HCT116 (cell line): Measurements from ENCODE around the gene RIGI. TPM values are rescaled to one million over a fixed set of nuclear protein-coding genes. Genes with fewer than 3 reads are reported as not detected.

Source experiments
- ATAC-seq: fragments of 200-7000 bp; cut with Tn5 transposase; 2 replicates; pipeline ENCODE4 v1.9.1; 2020; ENCODE audit warnings: mild to moderate bottlenecking, moderate library complexity
- BruUV-seq: library from RNA; stranded (reverse); fragments of 400-500 nt; replicated peaks from 2 replicates; lab custom pipeline; 2021; lab: Mats Ljungman, UMichigan
- CTCF ChIA-PET: fragments of 300-600 bp; sonication (Branson Sonifier 250); formaldehyde crosslinking; loops from one replicate; lab custom pipeline; 2021; ENCODE audit warnings: antibody characterized with exemption; lab: Charles Lee
- POLR2A ChIA-PET: fragments of 300-600, 350-600 bp; sonication (Branson Sonifier 250); formaldehyde crosslinking; loops from one replicate; lab custom pipeline; 2021; ENCODE audit warnings: antibody characterized with exemption; lab: Charles Lee
- RAD21 ChIA-PET, 2 experiments: fragments of 300-600 bp; sonication (Branson Sonifier 250); formaldehyde crosslinking; loops; one replicate each; lab custom pipeline; 2023; ENCODE audit warnings: low total read pairs in 2 of 2; ENCODE audit not compliant: uncharacterized antibody in 2 of 2, unreplicated experiment in 2 of 2, low non-redundant PET in 1 of 2; lab: Charles Lee
- DNase-seq: peaks from one replicate; pipeline ENCODE4 v3.0.0-alpha.2; 2010; ENCODE audit warnings: low read depth, low spot score
- H2AFZ ChIP-seq: fragments of 200-600 bp; shearing (Covaris generic), sonication (generic); 2 replicates; pipeline ENCODE4 v1.6.1; 2017; ENCODE audit warnings: low read depth, mixed run types, mixed read lengths, antibody characterized with exemption, low read length; ENCODE audit not compliant: poor library complexity, severe bottlenecking
- H3K27ac ChIP-seq: 2 replicates; pipeline ENCODE4 v1.5.1; 2012; ENCODE audit warnings: low read depth, low read length
- H3K27me3 ChIP-seq: fragments of 200-600 bp; sonication (generic); 2 replicates; pipeline ENCODE4 v1.6.1; 2016; ENCODE audit warnings: mixed run types, low read length, mixed read lengths; ENCODE audit not compliant: insufficient read depth
- H3K36me3 ChIP-seq, 2 experiments: fragments of 200-500 bp in 1 of 2; fragments of 200-600 bp in 1 of 2; sonication (Bioruptor generic) in 1 of 2; sonication (generic) in 1 of 2; 2 replicates each; pipeline versions ENCODE4 v1.5.1 to v1.6.1; 2014 to 2016; ENCODE audit warnings: low read length in 2 of 2, inconsistent platforms in 1 of 2, mixed read lengths in 1 of 2, mixed run types in 1 of 2; ENCODE audit not compliant: insufficient read depth in 2 of 2, control insufficient read depth in 1 of 2
- H3K4me1 ChIP-seq, 2 experiments: fragments of 200-600 bp in 1 of 2; sonication (generic) in 1 of 2; 2 replicates each; pipeline versions ENCODE4 v1.5.1 to v1.6.1; 2012 to 2017; ENCODE audit warnings: low read length in 2 of 2, inconsistent platforms in 1 of 2, mild to moderate bottlenecking in 1 of 2, mixed read lengths in 1 of 2, mixed run types in 1 of 2, moderate library complexity in 1 of 2; ENCODE audit not compliant: insufficient read depth in 2 of 2, control insufficient read depth in 1 of 2
- H3K4me2 ChIP-seq: fragments of 200-600 bp; sonication (generic); 2 replicates; pipeline ENCODE4 v1.6.1; 2017; ENCODE audit warnings: mixed run types, low read length, mixed read lengths
- H3K4me3 ChIP-seq, 2 experiments: fragments of 200-600 bp in 1 of 2; sonication (generic) in 1 of 2; replicated peaks in 1 of 2; 2 replicates each; pipeline ENCODE4 v1.5.1; 2011 to 2016; ENCODE audit warnings: low read length in 2 of 2, control low read depth in 1 of 2, low read depth in 1 of 2, mild to moderate bottlenecking in 1 of 2, mixed read lengths in 1 of 2, mixed run types in 1 of 2
- H3K79me2 ChIP-seq: fragments of 200-600 bp; sonication (generic); 2 replicates; pipeline ENCODE4 v1.6.1; 2017; ENCODE audit warnings: mild to moderate bottlenecking, mixed run types, low read length, moderate library complexity, mixed read lengths; ENCODE audit not compliant: insufficient read depth
- H3K9ac ChIP-seq: fragments of 200-600 bp; sonication (generic); 2 replicates; pipeline ENCODE4 v1.6.1; 2016; ENCODE audit warnings: low read length, mixed read lengths
- H3K9me2 ChIP-seq: fragments of 200-600 bp; sonication (generic), shearing (Covaris generic); 2 replicates; pipeline ENCODE4 v1.6.1; 2017; ENCODE audit warnings: mixed run types, mild to moderate bottlenecking, moderate library complexity; ENCODE audit not compliant: insufficient read depth
- H3K9me3 ChIP-seq, 2 experiments: fragments of 200-500 bp in 1 of 2; fragments of 200-600 bp in 1 of 2; sonication (Bioruptor generic) in 1 of 2; sonication (generic) in 1 of 2; 2 replicates each; pipeline ENCODE4 v1.6.1; 2014 to 2017; ENCODE audit warnings: low read length in 2 of 2, mixed read lengths in 2 of 2, inconsistent platforms in 1 of 2, low read depth in 1 of 2, mild to moderate bottlenecking in 1 of 2, mixed run types in 1 of 2, moderate library complexity in 1 of 2; ENCODE audit not compliant: control insufficient read depth in 1 of 2, insufficient read depth in 1 of 2
- H4K20me1 ChIP-seq: fragments of 200-600 bp; sonication (generic), shearing (Covaris generic); 2 replicates; pipeline ENCODE4 v1.6.1; 2017; ENCODE audit warnings: mixed run types, mild to moderate bottlenecking, moderate library complexity; ENCODE audit not compliant: insufficient read depth
- CBX3 ChIP-seq: IDR thresholded peaks from 2 replicates; pipeline ENCODE4 v1.6.1; 2012; ENCODE audit warnings: low read depth
- CEBPB ChIP-seq: IDR thresholded peaks from 2 replicates; pipeline ENCODE4 v1.6.1; 2012; ENCODE audit warnings: low read depth
- ELF1 ChIP-seq: IDR thresholded peaks from 2 replicates; pipeline ENCODE4 v1.6.1; 2012; ENCODE audit warnings: low read depth, borderline replicate concordance
- EZH2 ChIP-seq: fragments of 200-600 bp; sonication (generic); IDR thresholded peaks from 2 replicates; pipeline ENCODE4 v1.6.1; 2017; ENCODE audit warnings: antibody characterized with exemption, mixed run types
- EZH2phosphoT487 ChIP-seq: fragments of 200-600 bp; IDR thresholded peaks from 2 replicates; pipeline ENCODE4 v1.6.1; 2018; ENCODE audit warnings: antibody characterized with exemption, borderline replicate concordance
- FOSL1 ChIP-seq: IDR thresholded peaks from 2 replicates; pipeline ENCODE4 v1.6.1; 2012; ENCODE audit warnings: low read depth
- POLR2A ChIP-seq: IDR thresholded peaks from 2 replicates; pipeline ENCODE4 v1.7.0; 2011; ENCODE audit warnings: borderline replicate concordance; ENCODE audit not compliant: insufficient read depth, insufficient read length; ENCODE audit errors: extremely low read depth
- POLR2AphosphoS5 ChIP-seq: IDR thresholded peaks from 2 replicates; pipeline ENCODE4 v1.6.1; 2011; ENCODE audit warnings: mild to moderate bottlenecking, low read depth, low read length, moderate library complexity
- REST ChIP-seq: IDR thresholded peaks from 2 replicates; pipeline ENCODE4 v1.6.1; 2012; ENCODE audit warnings: low read depth
- SRF ChIP-seq: IDR thresholded peaks from 2 replicates; pipeline ENCODE4 v1.6.1; 2012; ENCODE audit warnings: low read depth
- YY1 ChIP-seq: IDR thresholded peaks from 2 replicates; pipeline ENCODE4 v1.6.1; 2011; ENCODE audit warnings: low read length, low read depth, moderate library complexity, mild to moderate bottlenecking; ENCODE audit not compliant: insufficient replicate concordance; ENCODE audit errors: extremely low read depth
- ZFX ChIP-seq: fragments of 450-650 bp; IDR thresholded peaks from 2 replicates; pipeline ENCODE4 v1.6.1; 2017
- ZNF274 ChIP-seq: fragments of 200-500 bp; sonication (Bioruptor generic); IDR thresholded peaks from 2 replicates; pipeline ENCODE4 v1.6.1; 2014; ENCODE audit warnings: mild to moderate bottlenecking, low read depth, low read length, inconsistent platforms
- intact Hi-C: fragments of 100-400 bp; cut with micrococcal nuclease; formaldehyde crosslinking; loops from 2 replicates; pipeline ENCODE4 v1.10.0; 2022
- total RNA-seq: library from RNA; stranded (reverse); gene quantifications from one replicate; pipeline ENCODE4 v1.2.1, GENCODE V29; 2021; ENCODE audit not compliant: unreplicated experiment
- TF ChIP-seq, protein P1 (sequence below), 3 experiments: fragments of 200-600 bp in 1 of 3; sonication (generic) in 1 of 3; IDR thresholded peaks in 2 of 3; conservative IDR thresholded peaks in 1 of 3; 2 replicates each; pipeline ENCODE4 v1.5.1; 2012 to 2017; ENCODE audit warnings: low read depth in 2 of 3, low read length in 2 of 3, antibody characterized with exemption in 1 of 3, borderline replicate concordance in 1 of 3, control low read depth in 1 of 3, mild to moderate bottlenecking in 1 of 3, mixed read lengths in 1 of 3, mixed run types in 1 of 3, moderate library complexity in 1 of 3; ENCODE audit not compliant: insufficient read depth in 1 of 3

Gene RIGI
- total RNA-seq, 1 experiment from 2014 or later, result 5.5 TPM

DNA sequence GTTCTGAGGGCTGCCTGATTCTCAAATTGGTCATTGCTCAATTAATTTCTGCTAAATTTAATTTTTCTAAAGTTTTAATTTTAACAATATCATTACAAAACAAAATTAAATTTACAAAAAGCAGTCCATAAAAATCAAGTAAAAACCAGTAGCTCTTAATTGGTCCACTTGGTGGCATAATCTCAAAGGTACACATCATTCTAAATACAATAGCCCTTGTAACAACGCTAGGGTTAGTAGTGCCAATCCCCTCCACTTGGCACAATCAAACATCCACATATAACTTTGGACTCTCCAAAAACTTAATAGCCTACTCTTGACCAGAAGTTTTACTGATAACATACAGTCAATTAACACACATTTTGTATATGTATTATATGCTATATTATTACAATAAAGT lies 48.9 kb upstream of the RIGI start:
- Histone ChIP-seq H3K9ac (no peak overlapping the region), H3K9me3 (no peaks in the 10 kb centered on the region), H3K4me3 (no peak overlapping the region), H4K20me1 (no peaks in the 10 kb centered on the region), H3K9me2 (no peaks in the 10 kb centered on the region), H3K27ac (no peak overlapping the region), H3K79me2 (peaks cover 32% of the 10 kb centered on the region), H2AFZ (peak overlapping the region; percentile 37), H3K4me1 (peaks cover 4 to 15% of the 10 kb centered on the region in 2 experiments; a peak in 3 of 4 replicates), H3K27me3 (no peaks in the 10 kb centered on the region), H3K36me3 (peaks cover 0 to 4% of the 10 kb centered on the region in 2 experiments; a peak in 3 of 4 replicates), H3K4me2 (no peak overlapping the region)
- ChIA-PET CTCF (interaction anchor here (1.0 to 13.3 kb wide), 5 partner anchors 12 to 394 kb away, joined by 3 to 553 read pairs (median 7); partner anchors contain the start of gene ACO1), RAD21 (no interaction called here), POLR2A (interaction anchor here (1.4 kb wide), 1 partner anchor 450 kb away, joined by 4 read pairs; the partner anchor contains the start of gene DNAJA1)
- intact Hi-C loops, result no loop called here
- no peak for TF ChIP-seq ZNF274
- no peak for TF ChIP-seq ZFX
- TF ChIP-seq YY1, result no peak
- TF ChIP-seq, protein P1, sequence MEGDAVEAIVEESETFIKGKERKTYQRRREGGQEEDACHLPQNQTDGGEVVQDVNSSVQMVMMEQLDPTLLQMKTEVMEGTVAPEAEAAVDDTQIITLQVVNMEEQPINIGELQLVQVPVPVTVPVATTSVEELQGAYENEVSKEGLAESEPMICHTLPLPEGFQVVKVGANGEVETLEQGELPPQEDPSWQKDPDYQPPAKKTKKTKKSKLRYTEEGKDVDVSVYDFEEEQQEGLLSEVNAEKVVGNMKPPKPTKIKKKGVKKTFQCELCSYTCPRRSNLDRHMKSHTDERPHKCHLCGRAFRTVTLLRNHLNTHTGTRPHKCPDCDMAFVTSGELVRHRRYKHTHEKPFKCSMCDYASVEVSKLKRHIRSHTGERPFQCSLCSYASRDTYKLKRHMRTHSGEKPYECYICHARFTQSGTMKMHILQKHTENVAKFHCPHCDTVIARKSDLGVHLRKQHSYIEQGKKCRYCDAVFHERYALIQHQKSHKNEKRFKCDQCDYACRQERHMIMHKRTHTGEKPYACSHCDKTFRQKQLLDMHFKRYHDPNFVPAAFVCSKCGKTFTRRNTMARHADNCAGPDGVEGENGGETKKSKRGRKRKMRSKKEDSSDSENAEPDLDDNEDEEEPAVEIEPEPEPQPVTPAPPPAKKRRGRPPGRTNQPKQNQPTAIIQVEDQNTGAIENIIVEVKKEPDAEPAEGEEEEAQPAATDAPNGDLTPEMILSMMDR (IDR thresholded peaks at IDR 0.05 in 2 of 3, conservative IDR thresholded peaks at IDR 0.05 in 1 of 3; ENCODE audit: borderline replicate concordance in 1 of 3, insufficient read depth in 1 of 3, low read depth in 2 of 3, low read length in 2 of 3), result no peak
- no peak for TF ChIP-seq FOSL1
- TF ChIP-seq REST, result no peak
- no peak for TF ChIP-seq EZH2phosphoT487
- no peak for TF ChIP-seq POLR2AphosphoS5
- TF ChIP-seq CEBPB, result no peak
- TF ChIP-seq ELF1, result no peak
- no peak for TF ChIP-seq SRF
- TF ChIP-seq POLR2A, result no peak
- TF ChIP-seq CBX3, result no peak
- no peak for TF ChIP-seq EZH2
- ATAC-seq, result no peak
- no TSS peak for BruUV-seq
- no peak for DNase-seq
